SIG-M5 treated with dmso at 0.1 percent for 504 hours (cell line): ENCODE measurements around the gene PHLPP1.

ENCODE experiments used
- DNase-seq: peaks from one replicate; lab custom pipeline; 2025; ENCODE audit not compliant: unreplicated experiment; lab: John Stamatoyannopoulos, UW

Gene PHLPP1

DNA sequence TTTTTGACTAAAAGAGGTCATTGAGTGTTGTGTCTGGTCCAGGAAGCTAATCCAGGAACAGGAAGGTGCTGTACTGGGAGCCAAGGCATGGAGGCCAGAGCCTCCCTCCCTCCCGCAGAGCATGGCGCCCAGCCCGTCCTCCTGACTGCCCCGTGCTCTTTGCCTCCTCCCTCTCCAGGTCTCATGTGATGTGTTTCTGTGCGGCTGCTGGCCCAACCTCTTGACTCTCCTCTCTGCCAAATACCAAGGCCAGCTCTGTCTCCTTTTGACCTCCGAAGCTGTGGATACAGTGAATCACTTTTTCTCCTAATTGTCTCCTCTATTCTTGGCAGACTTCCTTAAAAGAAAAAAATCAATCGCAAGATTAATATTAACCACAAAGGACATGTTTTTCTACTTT, 284.1 kb downstream of the PHLPP1 start:
- no peak for DNase-seq

DNA sequence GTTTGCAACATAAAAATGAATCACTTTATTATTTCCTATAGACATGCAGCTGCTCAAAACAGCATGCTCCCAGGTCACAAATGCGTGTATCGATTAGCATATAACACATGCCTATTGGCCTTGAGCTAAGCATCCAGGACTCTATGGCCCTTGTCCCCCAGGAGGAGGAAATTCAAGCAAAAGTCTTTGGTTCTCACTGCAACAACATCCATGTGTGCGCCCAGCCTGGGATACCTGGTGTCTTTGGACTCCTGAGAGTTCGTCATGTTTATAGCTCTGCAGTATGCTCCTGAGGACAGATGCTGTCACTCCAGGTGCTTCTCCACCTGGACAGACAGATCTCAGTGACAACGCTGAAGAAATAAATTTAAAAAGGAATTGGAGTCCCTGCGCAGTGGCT, 284.6 kb downstream of the PHLPP1 start:
- DNase-seq = no peak

- no peak for DNase-seq
Measured at GRCh38 chr18:63000839-63001238, 285.5 kb downstream of the PHLPP1 start.

DNA sequence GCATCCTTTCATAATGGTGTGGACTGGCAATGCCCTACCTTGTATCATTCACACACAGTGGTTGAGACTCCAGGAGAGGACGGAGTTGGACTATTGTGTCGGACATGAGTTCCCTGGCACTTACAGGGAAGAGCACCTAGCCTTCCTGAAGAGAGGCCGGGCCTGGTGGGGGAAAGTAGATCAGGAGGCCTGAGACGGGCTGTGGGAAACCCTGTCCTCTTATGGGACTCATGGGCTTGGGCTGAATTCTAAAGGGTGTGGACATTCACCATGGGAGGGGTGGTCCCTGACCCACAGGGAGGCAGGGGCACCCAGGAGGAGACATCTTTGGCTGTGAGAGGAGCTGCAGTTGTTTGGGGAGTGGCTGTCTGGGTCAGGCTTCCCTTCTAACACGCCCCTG, 286.5 kb downstream of the PHLPP1 start:
- no peak for DNase-seq

- no peak for DNase-seq
Measured at GRCh38 chr18:63002305-63002704, 287.0 kb downstream of the PHLPP1 start.

DNA sequence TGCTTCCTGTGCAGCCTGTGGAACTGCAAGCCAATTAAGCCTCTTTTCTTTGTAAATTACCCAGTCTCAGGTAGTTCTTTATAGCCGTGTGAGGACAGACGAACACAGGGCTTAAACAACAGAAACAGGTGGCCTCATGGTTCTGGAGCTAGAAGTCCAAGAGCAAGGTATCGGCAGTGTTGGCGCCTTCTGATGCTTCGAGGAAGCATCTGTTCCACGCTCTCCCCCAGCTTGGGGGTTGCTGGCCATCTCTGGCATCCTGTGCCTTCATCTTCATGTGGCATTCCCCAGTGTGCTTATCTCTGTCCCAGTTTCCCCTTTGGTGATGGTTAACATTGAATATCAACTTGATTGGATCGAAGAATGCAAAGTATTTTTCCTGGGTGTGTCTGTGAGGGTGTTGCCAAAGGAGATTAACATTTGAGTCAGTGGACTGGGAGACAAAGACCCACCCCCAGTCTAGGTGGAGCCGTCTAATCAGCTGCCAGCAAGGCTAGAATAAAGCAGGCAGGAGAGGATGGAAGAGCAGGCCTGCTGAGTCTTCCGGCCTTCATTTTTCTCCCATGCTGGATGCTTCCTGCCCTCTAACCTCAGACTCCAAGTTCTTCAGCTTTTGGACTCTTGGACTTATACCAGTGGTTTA, 287.6 kb downstream of the PHLPP1 start:
- DNase-seq = no peak

- no peak for DNase-seq
Measured at GRCh38 chr18:63003899-63004298, 288.6 kb downstream of the PHLPP1 start.

- DNase-seq = no peak
Measured at GRCh38 chr18:63004466-63005089, 289.2 kb downstream of the PHLPP1 start.

GRCh38 chr18:63005306-63005705, 290.0 kb downstream of the PHLPP1 start:
- DNase-seq = no peak

- no peak for DNase-seq
Measured at GRCh38 chr18:63007231-63007630, 291.9 kb downstream of the PHLPP1 start.

GRCh38 chr18:63016270-63016669, 300.9 kb downstream of the PHLPP1 start:
- DNase-seq = peak; percentile 71

DNA sequence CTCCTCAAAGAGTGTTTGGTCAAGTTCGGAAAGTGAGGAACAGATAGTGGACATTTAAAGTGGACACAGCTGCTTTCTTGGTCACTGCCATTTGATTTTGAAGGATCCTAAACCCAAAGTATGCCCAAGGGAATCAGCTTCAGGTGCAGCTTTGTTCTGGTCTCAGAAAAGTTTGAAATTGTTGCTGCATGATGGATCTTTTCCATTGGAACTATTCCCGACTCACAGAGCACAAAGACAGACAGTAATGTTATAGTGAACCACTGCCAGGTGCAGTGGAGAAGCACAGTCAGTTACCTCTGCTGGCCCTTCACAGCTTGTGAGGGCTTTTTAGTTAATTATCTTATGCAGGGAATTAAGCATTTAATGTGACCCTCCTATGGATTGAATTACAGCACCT, 301.7 kb downstream of the PHLPP1 start:
- no peak for DNase-seq

DNA sequence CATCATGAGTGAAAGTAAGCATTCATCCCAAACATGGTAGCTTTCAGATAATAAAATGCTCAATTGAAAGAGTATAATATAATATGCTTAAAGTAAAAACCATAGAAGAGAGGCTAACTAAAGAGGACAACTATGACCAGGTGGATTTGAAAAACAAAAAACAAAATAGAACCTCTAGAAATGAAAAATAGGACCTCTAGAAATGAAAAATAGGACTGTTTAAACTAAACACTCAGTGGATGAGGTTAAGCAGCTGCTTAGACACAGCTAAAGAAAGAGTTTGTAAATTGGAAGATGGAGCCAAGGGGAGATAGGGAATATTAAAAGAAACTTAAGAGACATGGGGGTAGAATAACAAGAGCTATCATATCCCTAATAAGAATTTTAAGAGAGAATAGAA, 302.6 kb downstream of the PHLPP1 start:
- DNase-seq = no peak

GRCh38 chr18:63022429-63023022, 307.2 kb downstream of the PHLPP1 start:
- no peak for DNase-seq

DNA sequence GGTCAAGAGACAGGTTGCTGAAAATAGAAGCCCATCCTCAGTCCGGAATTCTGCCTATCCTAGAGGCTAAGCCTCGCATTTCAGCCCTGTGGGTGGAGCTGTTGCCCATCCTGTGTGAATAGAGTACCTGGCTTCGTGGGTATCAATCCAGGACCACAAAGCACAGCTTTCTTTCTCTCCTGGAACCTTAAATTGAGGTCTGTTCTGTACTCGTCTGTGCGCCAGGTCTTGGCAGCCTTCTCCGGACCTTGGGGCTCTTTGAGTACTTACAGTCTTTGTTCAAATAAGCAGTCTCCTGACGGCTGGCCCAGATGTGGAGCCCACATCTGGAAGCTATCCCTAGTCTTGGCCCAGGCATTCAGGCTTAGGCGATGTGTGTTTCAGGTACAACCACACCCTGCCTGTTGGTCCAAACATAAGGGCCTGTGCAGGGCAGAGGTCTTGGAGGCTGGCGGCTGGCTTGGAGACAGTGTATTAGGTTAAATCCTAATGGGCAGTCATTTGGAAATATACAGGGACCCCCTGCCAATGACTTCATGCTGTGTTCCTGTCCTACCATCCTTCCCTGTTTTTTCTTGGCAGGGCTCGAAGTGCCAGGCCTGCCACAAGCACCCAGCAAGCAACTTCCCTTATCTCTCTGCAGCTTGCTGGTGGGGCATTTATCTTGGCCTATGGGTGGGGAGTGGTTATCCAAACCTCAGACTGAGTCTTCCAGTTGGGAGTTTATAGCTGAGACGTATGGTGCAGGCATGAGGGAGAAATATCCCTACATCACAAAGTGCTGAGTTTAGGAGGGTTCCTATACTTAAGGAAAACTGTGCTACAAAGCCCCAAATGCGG, 310.1 kb downstream of the PHLPP1 start:
- no peak for DNase-seq

GRCh38 chr18:63028380-63028779, 313.0 kb downstream of the PHLPP1 start:
- no peak for DNase-seq
